Memory B cell (primary cell): Measurements from ENCODE around the gene HAUS3.

ENCODE experiments used
- ATAC-seq: fragments of 150-1000 bp; cut with Tn5 transposase; 2 replicates; pipeline ENCODE4 v1.10.0; 2021; ENCODE audit warnings: low read depth, mild to moderate bottlenecking, moderate library complexity
- DNase-seq, 2 donors: peaks; one replicate each; pipeline ENCODE4 v3.0.0; 2022; ENCODE audit warnings: low spot score in 2 of 2
- H3K27ac Mint-ChIP-seq: one replicate; pipeline ENCODE4 v1.8.0; 2022; ENCODE audit warnings: mild to moderate bottlenecking, moderate library complexity, mixed read lengths
- H3K27me3 Mint-ChIP-seq: one replicate; pipeline ENCODE4 v1.8.0; 2022; ENCODE audit warnings: mixed read lengths
- H3K36me3 Mint-ChIP-seq: one replicate; pipeline ENCODE4 v1.8.0; 2022; ENCODE audit warnings: mild to moderate bottlenecking, mixed read lengths
- H3K4me1 Mint-ChIP-seq: one replicate; pipeline ENCODE4 v1.8.0; 2022; ENCODE audit warnings: mixed read lengths
- H3K4me3 Mint-ChIP-seq: one replicate; pipeline ENCODE4 v1.8.0; 2022; ENCODE audit warnings: mild to moderate bottlenecking, moderate library complexity, mixed read lengths
- H3K9me3 Mint-ChIP-seq: one replicate; pipeline ENCODE4 v1.8.0; 2022; ENCODE audit warnings: mixed read lengths

Gene HAUS3

GRCh38 chr4:2241410-2242353 is at the start of gene HAUS3, which contains the start of gene POLN:
TSS of gene HAUS3 (minus strand) at chr4:2242121. CDS start at chr4:2240946, 1,175 bp downstream.
TSS of gene POLN (minus strand) at chr4:2242121. CDS start at chr4:2229231, 12,890 bp downstream.
- H3K36me3 Mint-ChIP-seq = peaks cover 13% of the 10 kb centered on the region
- ATAC-seq (peak; percentile 87), DNase-seq (peak; percentile 98 to 100)
- peak within 1 kb of the TSS; percentile 87 for H3K4me3 Mint-ChIP-seq
- no peaks in the 10 kb centered on the region for H3K9me3 Mint-ChIP-seq
- peaks cover 36% of the 10 kb centered on the region for H3K4me1 Mint-ChIP-seq
- no peaks in the 10 kb centered on the region for H3K27me3 Mint-ChIP-seq
- peak within 1 kb of the TSS; percentile 91 for H3K27ac Mint-ChIP-seq

DNA sequence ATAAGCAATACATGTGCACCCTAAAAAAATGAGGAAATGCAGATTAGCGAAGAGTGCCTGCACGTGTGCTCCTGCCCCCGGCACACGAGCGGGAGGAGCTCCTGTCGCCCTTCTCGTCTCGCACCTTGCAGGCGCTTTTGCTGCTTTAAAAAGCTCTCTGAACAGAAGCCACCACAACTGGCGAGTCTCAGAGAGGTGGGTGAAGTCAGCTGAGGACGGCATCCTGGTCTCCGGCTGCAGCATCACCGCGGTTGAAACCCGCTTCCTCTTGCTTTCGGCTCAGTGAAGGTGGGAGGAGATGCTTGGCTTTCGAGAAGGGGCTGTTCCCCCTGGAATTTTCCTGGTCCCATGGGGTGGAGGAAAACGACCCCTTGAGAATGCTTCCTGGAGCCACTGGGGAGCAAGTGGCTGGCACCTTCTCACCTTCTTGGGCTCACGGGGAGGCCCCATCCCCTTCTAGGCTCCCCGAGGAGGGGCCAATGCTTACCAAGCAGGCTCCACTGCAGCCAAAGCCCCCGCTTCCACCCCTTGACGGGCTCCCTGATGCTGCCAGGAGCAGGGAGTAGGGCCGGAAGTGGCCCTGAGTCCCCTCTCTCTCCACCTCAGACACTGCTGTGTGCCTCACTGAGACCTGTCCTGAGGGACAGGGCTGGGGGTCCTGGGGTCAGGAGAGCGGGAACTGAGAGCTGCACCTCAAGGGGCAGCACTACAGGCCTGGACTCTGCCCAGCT is 49.2 kb upstream of the HAUS3 start:
- ATAC-seq (peak; percentile 87), DNase-seq (peak; percentile 32 to 58)
- H3K27me3 Mint-ChIP-seq = no peaks in the 10 kb centered on the region
- no peaks in the 10 kb centered on the region for H3K36me3 Mint-ChIP-seq
- H3K9me3 Mint-ChIP-seq = no peaks in the 10 kb centered on the region
- H3K4me3 Mint-ChIP-seq = peak overlapping the region; percentile 79
- H3K4me1 Mint-ChIP-seq = peaks cover 6% of the 10 kb centered on the region
- peak overlapping the region; percentile 76 for H3K27ac Mint-ChIP-seq

DNA sequence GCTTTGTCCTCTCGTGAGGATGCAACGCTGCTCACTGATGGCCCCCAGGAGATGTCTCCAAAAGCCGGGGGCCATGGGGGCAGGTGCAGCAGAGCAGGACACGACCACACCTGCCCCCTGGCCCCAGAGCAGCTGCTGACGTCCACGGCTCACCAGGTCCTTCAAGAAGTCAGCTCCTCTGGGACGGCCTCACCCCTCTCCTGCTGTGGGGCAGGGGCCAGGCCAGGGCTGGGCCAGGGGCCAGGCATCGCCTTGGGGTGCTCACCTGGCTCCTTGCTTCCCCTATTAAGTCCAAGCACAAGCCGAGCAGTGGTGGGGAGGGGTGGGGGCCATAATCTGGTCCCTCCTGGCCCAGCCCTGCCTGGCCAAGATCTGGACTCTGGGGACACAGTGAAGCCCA is 48.6 kb upstream of the HAUS3 start:
- Mint-ChIP-seq H3K4me1 (peaks cover 6% of the 10 kb centered on the region), H3K36me3 (no peaks in the 10 kb centered on the region), H3K27ac (peak overlapping the region; percentile 76), H3K9me3 (no peaks in the 10 kb centered on the region), H3K4me3 (peak overlapping the region; percentile 79), H3K27me3 (no peaks in the 10 kb centered on the region)
- DNase-seq (no peak), ATAC-seq (peak; percentile 32)

DNA sequence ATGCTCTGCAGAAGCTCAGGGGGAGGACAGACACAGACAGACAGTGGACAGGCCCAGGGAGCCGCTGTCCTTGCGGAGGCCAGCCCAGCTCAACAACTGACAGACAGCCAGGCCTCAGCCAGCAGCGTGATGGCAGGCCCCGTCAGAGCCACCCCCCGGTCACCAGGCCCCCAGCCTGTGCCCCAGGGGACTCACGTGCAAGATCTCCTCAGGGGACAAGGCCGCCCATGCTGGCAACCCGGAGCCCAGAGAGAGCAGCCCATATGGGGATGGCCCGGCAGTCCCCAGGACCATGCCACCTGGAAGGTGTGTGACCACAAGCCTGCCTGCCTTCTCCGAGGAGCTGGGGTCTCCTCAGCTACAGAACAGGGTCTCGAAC is 48.0 kb upstream of the HAUS3 start:
- peaks cover 6% of the 10 kb centered on the region for H3K4me1 Mint-ChIP-seq
- H3K9me3 Mint-ChIP-seq = no peaks in the 10 kb centered on the region
- no peaks in the 10 kb centered on the region for H3K36me3 Mint-ChIP-seq
- no peak for ATAC-seq
- no peaks in the 10 kb centered on the region for H3K27me3 Mint-ChIP-seq
- peak overlapping the region; percentile 62 for H3K27ac Mint-ChIP-seq
- H3K4me3 Mint-ChIP-seq = peak overlapping the region; percentile 41
- no peak for DNase-seq

GRCh38 chr4:2289311-2289954 is 47.5 kb upstream of the HAUS3 start:
- Mint-ChIP-seq H3K4me1 (peaks cover 6% of the 10 kb centered on the region), H3K4me3 (no peak overlapping the region), H3K27me3 (no peaks in the 10 kb centered on the region)

GRCh38 chr4:2288051-2288541 is 46.2 kb upstream of the HAUS3 start:
- Mint-ChIP-seq H3K4me3 (no peak overlapping the region), H3K4me1 (peaks cover 9% of the 10 kb centered on the region), H3K36me3 (no peaks in the 10 kb centered on the region), H3K9me3 (peaks cover 2% of the 10 kb centered on the region), H3K27ac (no peak overlapping the region), H3K27me3 (peaks cover 3% of the 10 kb centered on the region)
- DNase-seq = no peak
- no peak for ATAC-seq

More at GRCh38 chr4:2289311-2289954, 47.5 kb upstream of the HAUS3 start:
- H3K9me3 Mint-ChIP-seq = no peaks in the 10 kb centered on the region
- ATAC-seq = no peak
- no peak for DNase-seq
- H3K36me3 Mint-ChIP-seq = no peaks in the 10 kb centered on the region
- peak overlapping the region; percentile 62 for H3K27ac Mint-ChIP-seq

GRCh38 chr4:2287594-2287915 is 45.6 kb upstream of the HAUS3 start:
- H3K4me1 Mint-ChIP-seq = peaks cover 11% of the 10 kb centered on the region
- no peak overlapping the region for H3K4me3 Mint-ChIP-seq
- ATAC-seq (no peak), DNase-seq (no peak)
- H3K9me3 Mint-ChIP-seq = peaks cover 2% of the 10 kb centered on the region
- H3K36me3 Mint-ChIP-seq = no peaks in the 10 kb centered on the region
- no peak overlapping the region for H3K27ac Mint-ChIP-seq
- peaks cover 5% of the 10 kb centered on the region for H3K27me3 Mint-ChIP-seq

DNA sequence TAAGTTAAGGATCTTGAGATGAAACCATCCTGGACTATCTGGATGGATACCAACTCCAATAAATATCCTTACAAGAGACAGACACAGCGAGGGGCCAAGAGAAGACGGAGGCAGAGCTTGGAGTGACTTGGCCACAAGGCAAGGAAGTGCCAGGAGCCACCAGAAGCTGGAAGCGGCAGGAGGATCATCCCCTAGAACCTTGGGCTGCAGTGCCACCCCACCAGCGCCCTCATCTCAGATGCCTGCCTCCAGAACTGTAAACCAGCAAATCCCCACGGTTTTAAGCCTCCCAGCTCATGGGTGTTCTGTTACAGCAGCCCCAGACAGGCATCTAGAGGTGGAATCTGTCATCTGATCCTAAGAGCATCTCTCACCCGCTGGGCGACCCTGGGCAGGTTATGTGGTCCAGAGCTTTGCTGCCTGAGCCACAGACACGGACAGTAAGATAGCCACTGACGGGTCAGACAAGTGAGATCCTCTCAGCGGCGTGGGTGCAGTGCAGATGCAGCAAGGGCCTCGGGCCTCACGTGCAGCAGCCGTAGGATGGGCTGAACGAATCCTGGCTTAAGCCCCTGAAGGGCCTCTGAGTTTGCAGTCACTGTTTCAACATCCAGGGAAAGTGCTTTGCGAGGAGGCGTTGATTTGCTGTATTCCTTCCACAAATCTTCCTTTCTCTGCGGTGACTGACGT is 45.1 kb upstream of the HAUS3 start:
- Mint-ChIP-seq H3K4me3 (no peak overlapping the region), H3K27me3 (peaks cover 5% of the 10 kb centered on the region), H3K27ac (no peak overlapping the region), H3K36me3 (no peaks in the 10 kb centered on the region), H3K9me3 (peaks cover 2% of the 10 kb centered on the region), H3K4me1 (peaks cover 14% of the 10 kb centered on the region)
- no peak for ATAC-seq
- no peak for DNase-seq

- Mint-ChIP-seq H3K27me3 (peaks cover 5% of the 10 kb centered on the region), H3K4me1 (peaks cover 20% of the 10 kb centered on the region), H3K4me3 (no peak overlapping the region), H3K27ac (no peak overlapping the region), H3K36me3 (no peaks in the 10 kb centered on the region), H3K9me3 (peaks cover 2% of the 10 kb centered on the region)
- no peak for ATAC-seq
- no peak for DNase-seq
Observed at GRCh38 chr4:2285613-2286381, 43.9 kb upstream of the HAUS3 start.

DNA sequence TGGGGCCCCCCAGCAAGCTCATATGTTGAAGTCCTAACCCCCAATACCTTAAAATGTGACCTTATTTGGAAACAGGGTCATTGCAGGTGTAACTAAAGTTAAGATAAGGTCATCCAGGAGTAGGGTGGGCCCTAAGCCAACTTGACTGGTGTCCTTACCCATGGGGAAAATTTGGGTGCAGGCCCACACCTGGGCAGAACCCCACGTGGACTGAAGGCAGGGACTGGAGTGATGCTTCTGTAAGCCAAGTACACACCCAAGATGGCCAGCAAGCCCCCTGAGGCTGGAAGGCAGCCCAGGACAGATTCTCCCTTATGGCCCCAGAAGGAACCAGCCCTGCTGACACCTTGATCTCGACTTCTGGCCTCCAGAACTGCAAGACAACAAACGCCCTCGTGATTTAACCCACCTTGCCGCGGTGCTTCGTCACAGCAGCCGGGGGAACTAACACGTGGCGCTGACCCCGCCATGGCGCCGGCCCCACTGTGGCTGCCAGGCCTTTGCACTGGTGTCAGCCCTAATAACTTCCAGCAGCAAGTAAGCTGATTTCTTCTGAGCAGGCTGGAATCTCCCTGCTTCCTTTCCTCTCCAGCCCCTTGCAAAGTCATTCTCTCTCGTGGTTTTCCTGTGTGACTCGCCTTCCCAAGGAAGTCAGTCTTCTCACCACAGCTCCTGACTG is 43.2 kb upstream of the HAUS3 start:
- DNase-seq = no peak
- H3K4me1 Mint-ChIP-seq = peaks cover 18% of the 10 kb centered on the region
- H3K9me3 Mint-ChIP-seq = peaks cover 2% of the 10 kb centered on the region
- no peaks in the 10 kb centered on the region for H3K36me3 Mint-ChIP-seq
- H3K27me3 Mint-ChIP-seq = peaks cover 5% of the 10 kb centered on the region
- no peak for ATAC-seq
- H3K27ac Mint-ChIP-seq = no peak overlapping the region
- H3K4me3 Mint-ChIP-seq = no peak overlapping the region

DNA sequence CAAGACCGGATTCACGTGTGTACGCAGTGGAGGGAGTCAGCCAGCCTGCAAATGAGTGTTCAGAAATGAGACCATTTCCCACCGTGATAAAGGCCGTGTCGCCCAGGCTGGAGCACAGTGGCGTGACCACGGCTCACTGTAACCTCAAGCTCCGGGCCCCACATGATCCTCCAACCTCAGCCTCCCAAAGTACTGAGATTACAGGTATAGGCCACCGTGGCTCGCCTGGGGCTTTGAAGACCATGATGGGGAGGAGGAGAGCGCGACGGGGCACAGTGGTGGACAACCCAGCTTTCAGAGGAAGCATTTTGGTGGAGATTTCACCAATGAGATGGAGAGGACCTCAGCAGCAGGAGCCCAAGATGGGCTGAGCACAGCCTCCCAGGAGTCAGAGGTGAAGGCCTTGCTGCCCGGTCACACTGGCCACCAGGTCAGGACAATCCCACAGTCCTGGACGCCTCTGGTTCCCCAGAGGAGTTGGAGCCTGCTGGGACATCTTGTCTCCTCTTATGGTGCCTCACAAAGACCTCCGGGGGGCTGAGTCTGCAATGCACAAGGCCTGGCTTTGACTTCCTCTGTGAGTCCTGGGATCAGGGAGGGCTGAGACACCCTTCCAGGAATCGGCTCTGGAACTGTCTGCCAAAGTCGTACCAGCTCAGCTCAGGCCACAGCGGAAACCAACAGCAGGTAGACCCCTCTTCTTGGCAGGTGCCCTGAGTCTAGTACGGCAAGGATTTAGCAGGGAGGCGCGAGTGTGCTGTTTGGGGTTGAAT is 42.4 kb upstream of the HAUS3 start:
- Mint-ChIP-seq H3K9me3 (peaks cover 2% of the 10 kb centered on the region), H3K4me1 (peaks cover 18% of the 10 kb centered on the region), H3K36me3 (no peaks in the 10 kb centered on the region), H3K27me3 (peaks cover 5% of the 10 kb centered on the region), H3K27ac (peak overlapping the region; percentile 66), H3K4me3 (no peak overlapping the region)
- ATAC-seq = no peak
- no peak for DNase-seq

DNA sequence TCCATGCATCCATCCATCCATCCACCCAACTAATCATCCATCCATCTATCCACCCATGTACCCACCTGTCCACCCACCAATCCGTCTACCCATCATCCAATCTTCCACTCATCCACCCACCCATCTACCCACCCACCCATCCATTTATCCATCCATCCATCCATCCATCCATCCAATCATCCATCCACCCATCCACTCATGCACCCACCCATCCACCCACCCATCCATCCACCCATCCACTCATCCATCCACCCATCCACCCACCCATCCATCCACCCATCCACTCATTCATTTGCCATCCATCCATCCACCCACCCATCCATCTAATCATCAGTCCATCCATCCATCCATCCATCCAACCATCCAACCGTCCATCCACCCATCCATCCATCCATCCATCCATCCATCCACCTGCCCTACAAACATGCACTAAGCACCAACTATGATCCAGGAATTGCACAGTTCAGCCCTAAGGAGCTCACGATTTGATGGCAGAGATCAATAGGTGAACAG is 41.3 kb upstream of the HAUS3 start:
- H3K9me3 Mint-ChIP-seq = peaks cover 2% of the 10 kb centered on the region
- peaks cover 18% of the 10 kb centered on the region for H3K4me1 Mint-ChIP-seq

More for the DNA sequence above, 41.3 kb upstream of the HAUS3 start:
- no peak overlapping the region for H3K4me3 Mint-ChIP-seq
- no peak for DNase-seq
- H3K36me3 Mint-ChIP-seq = no peaks in the 10 kb centered on the region
- ATAC-seq = no peak
- peaks cover 5% of the 10 kb centered on the region for H3K27me3 Mint-ChIP-seq
- peak overlapping the region; percentile 66 for H3K27ac Mint-ChIP-seq
